HG02852 (cell line): Measurements from ENCODE around the gene DNAJC4.

Experiments used
- ATAC-seq: cut with Tn5 transposase; IDR thresholded peaks from one replicate; pipeline ENCODE4 v1.9.1; 2021; ENCODE audit warnings: mild to moderate bottlenecking, moderate library complexity; ENCODE audit not compliant: unreplicated experiment

The DNAJC4 gene

GRCh38 chr11:64230171-64230984 is at the start of gene DNAJC4:
Gene DNAJC4 (plus strand): TSS chr11:64230548. CDS start chr11:64230855, 307 bp downstream.
- peak; percentile 42 for ATAC-seq

DNA sequence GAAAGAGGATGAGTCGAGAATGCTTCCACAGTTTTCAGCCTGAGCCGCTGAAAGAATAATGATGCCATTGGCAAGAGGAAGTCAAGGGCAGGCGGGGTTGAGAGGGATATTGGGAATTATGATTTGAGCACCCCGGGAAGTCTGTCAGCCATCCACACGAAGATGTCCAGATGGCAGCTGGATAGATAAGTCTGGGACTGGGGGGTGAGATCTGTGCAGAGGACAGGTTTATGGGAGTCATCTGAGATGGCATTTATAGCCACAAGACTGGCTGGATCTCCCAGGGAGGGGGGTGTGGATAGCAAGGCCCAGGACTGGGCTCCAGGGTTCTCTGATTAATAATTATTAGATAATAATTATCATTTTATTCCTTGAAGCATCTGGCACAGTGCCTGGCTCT is 49.5 kb upstream of the DNAJC4 start:
- ATAC-seq: no peak

- no peak for ATAC-seq
These were observed 48.6 kb upstream of the DNAJC4 start for GRCh38 chr11:64181506-64182411.

- ATAC-seq: no peak
These were observed 46.5 kb upstream of the DNAJC4 start for GRCh38 chr11:64183890-64184289.

- ATAC-seq: peak; percentile 18
These were observed 45.1 kb upstream of the DNAJC4 start for GRCh38 chr11:64185175-64185692.

GRCh38 chr11:64185693-64186491 is 44.5 kb upstream of the DNAJC4 start, which contains the start of gene STIP1:
Gene STIP1 (plus strand): TSS chr11:64186171. CDS start chr11:64186262, 91 bp downstream.
- ATAC-seq: peak; percentile 80

GRCh38 chr11:64186492-64187165 is 43.7 kb upstream of the DNAJC4 start:
- no peak for ATAC-seq

- ATAC-seq: no peak
These were observed 37.9 kb upstream of the DNAJC4 start for GRCh38 chr11:64192434-64192833.

DNA sequence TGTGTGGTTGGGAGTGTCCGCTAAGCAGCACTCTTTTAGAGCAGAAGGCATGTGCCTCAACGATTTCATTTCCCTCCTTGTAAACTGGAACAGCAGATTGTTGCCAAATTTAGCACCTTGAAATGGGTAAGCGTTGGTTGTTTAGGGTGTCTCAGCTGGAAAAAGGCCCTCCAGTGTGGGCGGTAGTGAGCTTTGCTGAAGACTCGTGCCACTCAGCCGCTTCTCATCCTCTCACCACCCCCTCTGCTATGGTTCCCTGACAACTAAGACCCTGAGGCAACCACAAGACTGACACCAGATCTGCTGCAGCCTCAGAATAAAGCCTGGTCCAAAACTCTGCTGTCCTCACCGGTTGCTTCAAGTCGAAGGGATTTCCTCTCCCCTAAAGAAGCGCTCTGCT is 33.7 kb upstream of the DNAJC4 start:
- no peak for ATAC-seq

DNA sequence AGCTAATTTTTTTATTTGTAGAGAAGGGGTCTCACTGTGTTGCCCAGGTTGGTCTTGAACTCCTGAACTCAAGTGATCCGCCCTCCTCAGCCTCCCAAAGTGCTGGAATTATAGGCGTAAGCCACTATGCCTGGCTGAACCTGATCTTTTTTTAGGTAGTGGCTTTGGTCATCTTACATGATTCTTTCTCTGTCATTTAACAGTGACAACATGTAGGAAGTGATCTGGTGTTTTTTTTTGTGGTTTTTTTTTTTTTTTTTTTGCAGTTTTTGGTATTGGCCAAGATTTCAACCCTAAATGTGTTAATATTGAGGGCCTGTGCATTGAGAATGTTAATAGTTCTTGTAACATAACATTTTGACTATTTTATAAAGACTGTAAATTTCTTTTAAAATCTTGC is 31.8 kb upstream of the DNAJC4 start:
- ATAC-seq: no peak

- ATAC-seq: no peak
These were observed 28.8 kb upstream of the DNAJC4 start for GRCh38 chr11:64201543-64201942.

DNA sequence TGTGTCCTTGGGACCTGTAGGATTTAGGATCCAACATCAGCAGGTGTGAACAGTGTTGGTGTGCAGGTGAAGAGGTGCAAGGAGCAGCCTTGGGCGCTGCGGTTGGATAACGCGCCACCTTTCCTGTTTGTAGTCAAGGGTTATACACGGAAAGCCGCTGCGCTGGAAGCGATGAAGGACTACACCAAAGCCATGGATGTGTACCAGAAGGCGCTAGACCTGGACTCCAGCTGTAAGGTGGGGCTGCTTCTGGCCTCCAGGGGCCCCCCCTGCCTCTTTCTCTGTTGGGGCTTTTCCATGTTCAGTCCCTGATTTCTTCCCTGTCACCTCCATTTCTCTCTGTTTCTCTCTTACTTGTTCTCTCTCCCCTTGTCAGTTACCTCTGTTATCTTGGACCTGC is 27.4 kb upstream of the DNAJC4 start:
- ATAC-seq: no peak

- ATAC-seq: no peak
These were observed 26.8 kb upstream of the DNAJC4 start for GRCh38 chr11:64203421-64204079.

GRCh38 chr11:64204080-64204440 is 26.3 kb upstream of the DNAJC4 start:
- no peak for ATAC-seq

DNA sequence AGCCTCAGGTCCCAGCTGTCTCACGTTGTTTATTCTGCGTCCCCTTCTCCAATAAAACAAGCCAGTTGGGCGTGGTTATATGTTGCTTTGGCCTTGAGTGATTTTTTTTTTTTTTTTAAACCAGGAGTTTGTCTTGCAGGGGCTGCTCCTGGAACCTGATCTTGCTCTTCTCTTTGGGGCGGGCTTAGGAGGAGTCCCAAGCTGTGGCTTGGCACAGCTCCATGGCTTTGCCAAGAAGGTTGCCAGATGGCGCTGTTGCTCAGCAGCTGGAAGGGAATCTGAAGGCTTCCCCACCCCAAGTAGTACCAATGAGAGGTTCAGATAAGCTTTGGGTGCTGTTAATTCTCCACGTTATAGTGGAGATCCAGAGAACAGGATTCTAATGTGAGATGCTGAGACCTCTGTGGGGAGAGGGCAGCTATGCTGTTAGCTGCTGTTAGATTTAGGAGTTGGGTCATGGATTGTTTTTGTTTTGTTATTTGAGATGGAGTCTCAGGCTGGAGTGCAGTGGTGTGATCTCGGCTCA is 25.8 kb upstream of the DNAJC4 start:
- no peak for ATAC-seq

GRCh38 chr11:64206457-64207255 is 23.7 kb upstream of the DNAJC4 start, which contains the start of gene FERMT3:
Gene FERMT3 (plus strand): TSS chr11:64206721. CDS start chr11:64207365, 644 bp downstream.
- ATAC-seq: peak; percentile 41

DNA sequence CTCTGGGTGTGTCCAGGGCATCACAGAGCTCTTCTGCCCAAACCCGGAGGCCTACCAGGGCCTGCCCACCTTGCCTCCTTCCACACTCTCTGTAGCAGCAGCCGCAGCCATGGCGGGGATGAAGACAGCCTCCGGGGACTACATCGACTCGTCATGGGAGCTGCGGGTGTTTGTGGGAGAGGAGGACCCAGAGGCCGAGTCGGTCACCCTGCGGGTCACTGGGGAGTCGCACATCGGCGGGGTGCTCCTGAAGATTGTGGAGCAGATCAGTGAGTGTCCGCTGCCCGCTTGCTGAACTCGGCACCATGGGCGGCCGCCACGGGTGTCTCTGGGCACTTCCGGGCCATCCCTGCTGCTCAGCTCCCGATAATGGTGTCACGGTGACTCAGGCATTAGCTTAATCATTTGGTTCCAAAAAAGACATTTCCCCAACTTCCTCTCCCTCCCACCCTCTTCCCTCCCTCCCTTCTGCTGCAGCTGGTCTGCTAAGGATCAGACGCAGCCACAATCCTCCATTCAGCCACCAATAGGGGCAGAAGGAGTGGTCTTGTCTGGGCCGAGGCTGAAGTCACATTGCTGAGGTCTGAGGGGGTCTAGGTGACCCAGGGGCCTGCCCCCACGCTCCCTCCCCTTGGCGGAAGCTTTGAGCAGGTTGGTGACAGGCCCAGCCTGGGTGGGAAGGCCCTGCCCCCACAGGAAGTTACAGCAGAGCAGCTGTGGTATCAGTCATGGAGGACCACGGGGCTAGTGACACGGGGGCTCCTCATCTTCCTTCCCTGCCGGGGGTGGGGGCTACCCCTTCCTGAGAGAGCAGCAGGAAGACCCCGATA is 22.9 kb upstream of the DNAJC4 start:
- ATAC-seq: peak; percentile 56
